Vagina (tissue), 2 donors: ENCODE data around the gene CD93. TPM values are rescaled to one million over a fixed set of nuclear protein-coding genes. Genes with fewer than 3 reads are reported as not detected.
A peak's percentile ranks its signal among the peaks of the same experiment; 100 is the strongest.

Experiments used
- DNase-seq, 2 donors: peaks; one replicate each; pipeline ENCODE4 v3.0.0-alpha.2; 2017; ENCODE audit errors: extremely low spot score in 2 of 2
- H3K27ac ChIP-seq: fragments of 200-600 bp; sonication (generic); one replicate; pipeline ENCODE4 v1.5.1; 2019
- H3K27me3 ChIP-seq: fragments of 200-600 bp; sonication (generic); one replicate; pipeline ENCODE4 v1.5.1; 2019
- H3K36me3 ChIP-seq, 2 donors: fragments of 200-600 bp; sonication (generic); one replicate each; pipeline ENCODE4 v1.5.1; 2017 to 2019
- H3K4me1 ChIP-seq: fragments of 200-600 bp; sonication (generic); one replicate; pipeline ENCODE4 v1.5.1; 2019
- H3K4me3 ChIP-seq, 2 donors: fragments of 200-600 bp; sonication (generic); 1 replicate in 1 of 2; 2 replicates in 1 of 2; pipeline ENCODE4 v1.5.1; 2016 to 2019
- H3K9me3 ChIP-seq: fragments of 200-600 bp; sonication (generic); one replicate; pipeline ENCODE4 v1.5.1; 2019
- CTCF ChIP-seq, 3 experiments: fragments of 450-650 bp in 2 of 3; fragments of 200-600 bp in 1 of 3; sonication (generic) in 1 of 3; IDR thresholded peaks; one replicate each; pipeline ENCODE4 v1.5.1; 2017 to 2019; ENCODE audit warnings: antibody characterized with exemption in 3 of 3, mild to moderate bottlenecking in 2 of 3, moderate library complexity in 2 of 3
- POLR2A ChIP-seq, 2 donors: fragments of 450-650 bp; IDR thresholded peaks; one replicate each; pipeline ENCODE4 v1.6.1; 2017; ENCODE audit warnings: antibody characterized with exemption in 2 of 2, mild to moderate bottlenecking in 2 of 2, moderate library complexity in 2 of 2
- POLR2AphosphoS5 ChIP-seq, 2 donors: sonication (generic); formaldehyde crosslinking; IDR thresholded peaks; one replicate each; pipeline ENCODE4 v1.9.0; 2017; ENCODE audit warnings: antibody characterized with exemption in 2 of 2, mild to moderate bottlenecking in 2 of 2, low read depth in 1 of 2; ENCODE audit not compliant: insufficient read depth in 1 of 2
- intact Hi-C: fragments of 100-400 bp; cut with DNase I; formaldehyde crosslinking; loops from one replicate; pipeline ENCODE4 v1.15.1; 2023
- total RNA-seq: library from RNA; depleted of rRNA; stranded (reverse); fragments of >200 nt; gene quantifications from one replicate; pipeline ENCODE4 v1.2.3, GENCODE V29; 2016

Gene CD93
- total RNA-seq, 1 donor from 2014 or later: 45.4 TPM

GRCh38 chr20:23084282-23084844 lies 1.8 kb downstream of the CD93 start:
- H3K4me3 ChIP-seq: peak overlapping the region; percentile 22 to 38
- H3K4me1 ChIP-seq: peaks cover 12% of the 10 kb centered on the region
- intact Hi-C loops: loop anchor here (10.0 kb wide), 1 partner anchor 60 kb away; no protein-coding TSS in a partner anchor
- H3K27ac ChIP-seq: peak overlapping the region; percentile 70
- no peaks in the 10 kb centered on the region for H3K36me3 ChIP-seq
- H3K27me3 ChIP-seq: no peaks in the 10 kb centered on the region
- H3K9me3 ChIP-seq: no peaks in the 10 kb centered on the region
- TF ChIP-seq POLR2AphosphoS5 (IDR thresholded peaks at IDR 0.05; ENCODE audit: insufficient read depth in 1 of 2, low read depth in 1 of 2) (no peak), CTCF (IDR thresholded peaks at IDR 0.05) (no peak), POLR2A (IDR thresholded peaks at IDR 0.05) (no peak)
- DNase-seq: no peak

- intact Hi-C loops: loop anchor here (10.0 kb wide), 1 partner anchor 61 kb away; no protein-coding TSS in a partner anchor
- peak overlapping the region; percentile 22 to 38 for H3K4me3 ChIP-seq
Measured at GRCh38 chr20:23083553-23084220, 2.4 kb downstream of the CD93 start.

GRCh38 chr20:23082846-23083552 lies 3.1 kb downstream of the CD93 start:
- intact Hi-C loops: loop anchor here (10.0 kb wide), 1 partner anchor 62 kb away; no protein-coding TSS in a partner anchor
- Histone ChIP-seq H3K4me1 (peaks cover 12% of the 10 kb centered on the region), H3K9me3 (no peaks in the 10 kb centered on the region), H3K27me3 (no peaks in the 10 kb centered on the region), H3K27ac (peak overlapping the region; percentile 70), H3K4me3 (peak overlapping the region in 1 of 2 donors; percentile 38), H3K36me3 (no peaks in the 10 kb centered on the region)
- TF ChIP-seq CTCF (IDR thresholded peaks at IDR 0.05): no peak
- TF ChIP-seq POLR2AphosphoS5 (IDR thresholded peaks at IDR 0.05; ENCODE audit: insufficient read depth in 1 of 2, low read depth in 1 of 2): peak; percentile 48 to 78
- no peak for DNase-seq

More at GRCh38 chr20:23083553-23084220, 2.4 kb downstream of the CD93 start:
- no peaks in the 10 kb centered on the region for H3K36me3 ChIP-seq
- H3K4me1 ChIP-seq: peaks cover 12% of the 10 kb centered on the region
- TF ChIP-seq CTCF (IDR thresholded peaks at IDR 0.05) (no peak), POLR2A (IDR thresholded peaks at IDR 0.05) (no peak), POLR2AphosphoS5 (IDR thresholded peaks at IDR 0.05; ENCODE audit: insufficient read depth in 1 of 2, low read depth in 1 of 2) (no peak)
- peak overlapping the region; percentile 70 for H3K27ac ChIP-seq
- H3K27me3 ChIP-seq: no peaks in the 10 kb centered on the region
- DNase-seq: no peak
- H3K9me3 ChIP-seq: no peaks in the 10 kb centered on the region

- Histone ChIP-seq H3K36me3 (no peaks in the 10 kb centered on the region), H3K27ac (no peak overlapping the region), H3K4me1 (no peaks in the 10 kb centered on the region), H3K4me3 (no peak overlapping the region), H3K9me3 (no peaks in the 10 kb centered on the region), H3K27me3 (no peaks in the 10 kb centered on the region)
- intact Hi-C loops: loop anchor here (10.0 kb wide), 1 partner anchor 63 kb away; no protein-coding TSS in a partner anchor
- TF ChIP-seq CTCF (IDR thresholded peaks at IDR 0.05) (no peak), POLR2AphosphoS5 (IDR thresholded peaks at IDR 0.05; ENCODE audit: insufficient read depth in 1 of 2, low read depth in 1 of 2) (no peak), POLR2A (IDR thresholded peaks at IDR 0.05) (no peak)
- DNase-seq: no peak
Measured at GRCh38 chr20:23081263-23081819, 4.8 kb downstream of the CD93 start.
